A673 (cell line): ENCODE data around the gene CCDC83. TPM values are rescaled to one million over a fixed set of nuclear protein-coding genes. Genes with fewer than 3 reads are reported as not detected.

Source experiments
- Bru-seq: library from RNA; stranded (reverse); fragments of 400-500 nt; gene quantifications from one replicate; lab custom pipeline; 2021; lab: Mats Ljungman, UMichigan
- BruChase-seq, 2 experiments: library from RNA; stranded (reverse); fragments of 400-500 nt; gene quantifications; one replicate each; lab custom pipeline; 2021; lab: Mats Ljungman, UMichigan
- BruUV-seq: library from RNA; stranded (reverse); fragments of 400-500 nt; replicated peaks from 2 replicates; lab custom pipeline; 2021; lab: Mats Ljungman, UMichigan
- CTCF ChIA-PET: fragments of 300-600 bp; sonication (Branson Sonifier 250); formaldehyde crosslinking; loops from one replicate; lab custom pipeline; 2022; ENCODE audit warnings: antibody characterized with exemption; lab: Charles Lee
- POLR2A ChIA-PET: fragments of 300-600 bp; sonication (Branson Sonifier 250); formaldehyde crosslinking; loops from one replicate; lab custom pipeline; 2022; ENCODE audit warnings: antibody characterized with exemption; ENCODE audit not compliant: low non-redundant PET; lab: Charles Lee
- DNase-seq: peaks from one replicate; pipeline ENCODE4 v3.0.0-alpha.2; 2015; ENCODE audit warnings: low spot score
- H3K27ac ChIP-seq: fragments of 200-600 bp; sonication (generic); 2 replicates; pipeline ENCODE4 v1.5.1; 2016; ENCODE audit warnings: mixed run types, low read depth, mild to moderate bottlenecking, mixed read lengths, antibody characterized with exemption, low read length; ENCODE audit not compliant: poor library complexity, severe bottlenecking
- H3K27me3 ChIP-seq: fragments of 200-600 bp; sonication (generic); replicated peaks from 2 replicates; pipeline ENCODE4 v1.6.1; 2017; ENCODE audit warnings: mixed run types, low read depth, mild to moderate bottlenecking, mixed read lengths, antibody characterized with exemption, low read length; ENCODE audit not compliant: insufficient read depth, poor library complexity
- H3K36me3 ChIP-seq: fragments of 200-600 bp; sonication (generic); 2 replicates; pipeline ENCODE4 v1.6.1; 2016; ENCODE audit warnings: mixed run types, mild to moderate bottlenecking, mixed read lengths, antibody characterized with exemption, low read length; ENCODE audit not compliant: insufficient read depth, poor library complexity, severe bottlenecking
- H3K4me1 ChIP-seq: fragments of 200-600 bp; sonication (generic); 2 replicates; pipeline ENCODE4 v1.6.1; 2017; ENCODE audit warnings: mixed run types, mild to moderate bottlenecking, mixed read lengths, antibody characterized with exemption, low read length; ENCODE audit not compliant: insufficient read depth, poor library complexity, severe bottlenecking
- H3K4me3 ChIP-seq: fragments of 200-600 bp; sonication (generic); 2 replicates; pipeline ENCODE4 v1.5.1; 2016; ENCODE audit warnings: low read depth, mixed run types, mild to moderate bottlenecking, mixed read lengths, low read length; ENCODE audit not compliant: poor library complexity, severe bottlenecking
- H3K9me3 ChIP-seq: fragments of 200-600 bp; sonication (generic); 2 replicates; pipeline ENCODE4 v1.6.1; 2016; ENCODE audit warnings: mixed run types, low read depth, mild to moderate bottlenecking, mixed read lengths, antibody characterized with exemption, low read length; ENCODE audit not compliant: poor library complexity, severe bottlenecking
- EZH2 ChIP-seq: fragments of 200-600 bp; sonication (generic); IDR thresholded peaks from 2 replicates; pipeline ENCODE4 v1.6.1; 2017; ENCODE audit warnings: borderline replicate concordance, low read depth, mild to moderate bottlenecking, mixed read lengths, antibody characterized with exemption, low read length; ENCODE audit not compliant: poor library complexity, severe bottlenecking
- intact Hi-C: fragments of 100-400 bp; cut with micrococcal nuclease; formaldehyde crosslinking; loops from one replicate; pipeline ENCODE4 v1.10.0; 2022; ENCODE audit not compliant: unreplicated experiment
- long read RNA-seq: library from polyadenylated mRNA; stranded (forward); transcript quantifications from one replicate; pipeline ENCODE4 v2.0.0, GENCODE V29; 2022
- total RNA-seq: library from RNA; stranded (reverse); gene quantifications from 2 replicates; pipeline ENCODE4 v1.2.3, GENCODE V29; 2021
- TF ChIP-seq, protein P1 (sequence below): fragments of 300-800, 200-600 bp; sonication (generic); conservative IDR thresholded peaks from 2 replicates; pipeline ENCODE4 v1.5.1; 2017; ENCODE audit warnings: low read depth, mild to moderate bottlenecking, antibody characterized with exemption, low read length, moderate library complexity, mixed read lengths

The CCDC83 gene
- total RNA-seq = not detected in 2 replicates
- percentile 1 among the genes with signal in this experiment for Bru-seq, nascent RNA
- BruChase-seq, experiment 1, labeled RNA remaining after a 2-hour chase = percentile 1 among the genes with signal in this experiment
- percentile 1 among the genes with signal in this experiment for BruChase-seq, experiment 2, labeled RNA remaining after a 6-hour chase
- long read RNA-seq, partial matches to known transcripts = 0 of 1 reads
- long read RNA-seq, other reads (novel, unspliced or antisense) = 1 of 1 reads

DNA sequence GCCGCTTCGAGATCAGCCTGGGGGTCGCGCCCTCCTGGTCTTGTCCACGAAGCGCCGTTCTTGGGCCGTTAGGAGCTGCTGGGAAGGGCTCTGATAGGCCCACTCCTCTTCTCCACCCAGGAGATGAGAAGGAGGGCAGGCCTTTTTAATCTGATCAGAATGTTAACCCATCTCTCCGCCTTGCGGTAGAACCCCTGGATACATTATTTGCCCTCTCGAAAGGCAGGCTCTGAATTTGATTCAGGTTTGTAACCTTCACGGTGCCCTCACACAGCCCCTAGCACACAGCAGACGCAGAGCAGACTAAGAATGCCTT lies at the start of gene CCDC83:
Gene CCDC83, plus strand, starts transcription at position 43 of the 316 bp plus-strand sequence. CDS start 9,741 bp downstream, outside the sequence.
- intact Hi-C loops = loop anchor here (2.0 to 10.0 kb wide), 6 partner anchors 260 to 964 kb away; no protein-coding TSS in a partner anchor
- POLR2A ChIA-PET = no interaction called here
- Histone ChIP-seq H3K27ac (peak within 1 kb of the TSS; percentile 70), H3K4me3 (peak within 1 kb of the TSS; percentile 41), H3K27me3 (no peaks in the 10 kb centered on the region), H3K36me3 (no peaks in the 10 kb centered on the region), H3K4me1 (peaks cover 13% of the 10 kb centered on the region), H3K9me3 (no peaks in the 10 kb centered on the region)
- no peak for DNase-seq
- no peak for TF ChIP-seq EZH2
- TF ChIP-seq, protein P1, sequence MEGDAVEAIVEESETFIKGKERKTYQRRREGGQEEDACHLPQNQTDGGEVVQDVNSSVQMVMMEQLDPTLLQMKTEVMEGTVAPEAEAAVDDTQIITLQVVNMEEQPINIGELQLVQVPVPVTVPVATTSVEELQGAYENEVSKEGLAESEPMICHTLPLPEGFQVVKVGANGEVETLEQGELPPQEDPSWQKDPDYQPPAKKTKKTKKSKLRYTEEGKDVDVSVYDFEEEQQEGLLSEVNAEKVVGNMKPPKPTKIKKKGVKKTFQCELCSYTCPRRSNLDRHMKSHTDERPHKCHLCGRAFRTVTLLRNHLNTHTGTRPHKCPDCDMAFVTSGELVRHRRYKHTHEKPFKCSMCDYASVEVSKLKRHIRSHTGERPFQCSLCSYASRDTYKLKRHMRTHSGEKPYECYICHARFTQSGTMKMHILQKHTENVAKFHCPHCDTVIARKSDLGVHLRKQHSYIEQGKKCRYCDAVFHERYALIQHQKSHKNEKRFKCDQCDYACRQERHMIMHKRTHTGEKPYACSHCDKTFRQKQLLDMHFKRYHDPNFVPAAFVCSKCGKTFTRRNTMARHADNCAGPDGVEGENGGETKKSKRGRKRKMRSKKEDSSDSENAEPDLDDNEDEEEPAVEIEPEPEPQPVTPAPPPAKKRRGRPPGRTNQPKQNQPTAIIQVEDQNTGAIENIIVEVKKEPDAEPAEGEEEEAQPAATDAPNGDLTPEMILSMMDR = no peak
- no TSS peak for BruUV-seq
- CTCF ChIA-PET = interaction anchor here (0.6 to 1.3 kb wide), 5 partner anchors 101 to 447 kb away, joined by 3 to 7 read pairs (median 6); partner anchors contain the start of gene TMEM126B

DNA sequence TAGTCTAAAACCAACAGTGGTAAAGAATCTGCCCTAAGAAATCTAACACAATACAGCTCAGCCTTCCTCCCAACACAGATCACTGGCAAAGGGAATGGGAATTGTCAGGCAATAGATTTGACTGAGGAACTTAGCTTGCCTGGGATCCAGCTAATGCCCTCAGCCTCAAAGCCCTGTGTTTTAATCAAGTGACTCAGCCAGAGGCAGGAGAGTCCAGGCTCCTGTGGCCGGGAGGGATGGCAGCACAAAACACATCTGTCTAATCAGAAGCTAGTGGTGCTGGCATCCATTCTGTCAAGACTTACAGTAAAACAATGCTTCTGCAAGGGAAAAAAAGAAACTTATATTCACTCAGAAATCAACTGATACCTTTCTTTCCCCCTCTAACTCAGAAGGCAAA lies 49.8 kb upstream of the CCDC83 start:
- no peak overlapping the region for H3K27ac ChIP-seq
- ChIA-PET CTCF (interaction anchor here (0.6 kb wide), 1 partner anchor 421 kb away, joined by 3 read pairs; no protein-coding TSS in a partner anchor), POLR2A (no interaction called here)
- no peak for DNase-seq
- no peaks in the 10 kb centered on the region for H3K36me3 ChIP-seq
- no peak for TF ChIP-seq EZH2
- TF ChIP-seq, protein P1 = no peak
- no peaks in the 10 kb centered on the region for H3K9me3 ChIP-seq
- intact Hi-C loops = no loop called here
- no peaks in the 10 kb centered on the region for H3K4me1 ChIP-seq
- BruUV-seq = no TSS peak
- peaks cover 22% of the 10 kb centered on the region for H3K27me3 ChIP-seq
- H3K4me3 ChIP-seq = no peak overlapping the region

DNA sequence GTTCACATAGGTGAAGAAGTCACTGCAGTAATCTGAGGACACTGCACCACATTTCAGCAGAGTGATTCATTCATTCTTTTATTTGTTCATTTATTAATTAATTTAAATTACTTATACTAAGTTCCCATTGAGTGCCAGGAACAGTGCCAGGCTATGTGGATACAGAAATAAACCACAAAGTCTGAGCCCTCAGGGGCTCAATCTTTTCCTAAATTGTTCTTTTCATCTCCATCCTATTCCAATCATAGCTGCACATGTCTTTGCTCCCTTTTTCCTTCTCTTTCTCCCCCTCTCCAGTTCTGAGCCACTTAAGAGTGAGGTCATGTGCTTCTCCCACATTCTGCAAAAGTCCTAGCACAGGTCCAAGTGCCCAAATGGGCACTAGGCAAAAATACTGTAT lies 49.2 kb upstream of the CCDC83 start:
- peaks cover 22% of the 10 kb centered on the region for H3K27me3 ChIP-seq
- H3K27ac ChIP-seq = no peak overlapping the region
- H3K36me3 ChIP-seq = no peaks in the 10 kb centered on the region
- no peak for DNase-seq
- BruUV-seq = no TSS peak
- no peak for TF ChIP-seq EZH2
- TF ChIP-seq, protein P1 = no peak
- no peaks in the 10 kb centered on the region for H3K9me3 ChIP-seq
- H3K4me3 ChIP-seq = no peak overlapping the region
- CTCF ChIA-PET = no interaction called here
- no peaks in the 10 kb centered on the region for H3K4me1 ChIP-seq
- intact Hi-C loops = no loop called here
- POLR2A ChIA-PET = no interaction called here
